Epithelial cell of proximal tubule (primary cell): ENCODE data around the gene FBLN2. TPM values are rescaled to one million over a fixed set of nuclear protein-coding genes. Genes with fewer than 3 reads are reported as not detected.

Experiments
- DNase-seq: peaks from one replicate; pipeline ENCODE4 v3.0.0-alpha.2; 2011; ENCODE audit warnings: low read depth
- H3K4me3 ChIP-seq: 2 replicates; pipeline ENCODE4 v1.5.1; 2011; ENCODE audit warnings: low read depth, mild to moderate bottlenecking, low read length
- total RNA-seq: library from RNA; depleted of rRNA; stranded (reverse); fragments of >200 nt; gene quantifications from 2 replicates; pipeline ENCODE4 v1.2.3, GENCODE V29; 2015
- TF ChIP-seq, protein P1 (sequence below): conservative IDR thresholded peaks from 2 replicates; pipeline ENCODE4 v1.5.1; 2012; ENCODE audit warnings: low read depth, mild to moderate bottlenecking, low read length

Gene FBLN2
- total RNA-seq, 1 donor from 2014 or later: 1.1 TPM

DNA sequence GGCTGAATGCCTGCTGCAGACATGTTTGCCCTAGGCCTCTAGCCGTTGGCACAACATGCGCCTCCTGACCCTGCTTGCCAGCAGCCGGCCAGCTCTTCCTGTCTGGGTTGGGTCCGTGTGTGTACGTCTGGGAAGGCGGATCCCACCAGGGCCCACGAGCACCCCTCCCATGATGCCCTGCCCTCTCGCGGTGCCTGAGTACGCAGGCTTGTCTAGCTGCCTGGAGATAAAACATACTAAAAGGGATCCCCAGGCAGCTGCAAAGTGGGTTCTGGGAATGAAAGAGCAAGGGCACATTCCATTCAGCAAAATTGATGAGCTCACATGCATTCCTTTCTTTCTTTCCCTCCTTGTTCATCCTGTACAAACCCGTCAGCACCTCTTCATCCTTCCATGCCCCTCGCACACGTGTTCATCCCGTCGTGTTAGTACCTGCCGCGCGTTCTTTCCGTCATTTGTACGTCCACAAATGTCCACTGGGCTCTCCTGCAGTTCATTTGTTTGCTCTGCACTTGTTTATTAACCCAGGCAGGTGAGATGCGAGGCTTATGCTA, 74.3 kb downstream of the FBLN2 start:
- no peak overlapping the region for H3K4me3 ChIP-seq
- TF ChIP-seq, protein P1, sequence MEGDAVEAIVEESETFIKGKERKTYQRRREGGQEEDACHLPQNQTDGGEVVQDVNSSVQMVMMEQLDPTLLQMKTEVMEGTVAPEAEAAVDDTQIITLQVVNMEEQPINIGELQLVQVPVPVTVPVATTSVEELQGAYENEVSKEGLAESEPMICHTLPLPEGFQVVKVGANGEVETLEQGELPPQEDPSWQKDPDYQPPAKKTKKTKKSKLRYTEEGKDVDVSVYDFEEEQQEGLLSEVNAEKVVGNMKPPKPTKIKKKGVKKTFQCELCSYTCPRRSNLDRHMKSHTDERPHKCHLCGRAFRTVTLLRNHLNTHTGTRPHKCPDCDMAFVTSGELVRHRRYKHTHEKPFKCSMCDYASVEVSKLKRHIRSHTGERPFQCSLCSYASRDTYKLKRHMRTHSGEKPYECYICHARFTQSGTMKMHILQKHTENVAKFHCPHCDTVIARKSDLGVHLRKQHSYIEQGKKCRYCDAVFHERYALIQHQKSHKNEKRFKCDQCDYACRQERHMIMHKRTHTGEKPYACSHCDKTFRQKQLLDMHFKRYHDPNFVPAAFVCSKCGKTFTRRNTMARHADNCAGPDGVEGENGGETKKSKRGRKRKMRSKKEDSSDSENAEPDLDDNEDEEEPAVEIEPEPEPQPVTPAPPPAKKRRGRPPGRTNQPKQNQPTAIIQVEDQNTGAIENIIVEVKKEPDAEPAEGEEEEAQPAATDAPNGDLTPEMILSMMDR: no peak
- DNase-seq: no peak

DNA sequence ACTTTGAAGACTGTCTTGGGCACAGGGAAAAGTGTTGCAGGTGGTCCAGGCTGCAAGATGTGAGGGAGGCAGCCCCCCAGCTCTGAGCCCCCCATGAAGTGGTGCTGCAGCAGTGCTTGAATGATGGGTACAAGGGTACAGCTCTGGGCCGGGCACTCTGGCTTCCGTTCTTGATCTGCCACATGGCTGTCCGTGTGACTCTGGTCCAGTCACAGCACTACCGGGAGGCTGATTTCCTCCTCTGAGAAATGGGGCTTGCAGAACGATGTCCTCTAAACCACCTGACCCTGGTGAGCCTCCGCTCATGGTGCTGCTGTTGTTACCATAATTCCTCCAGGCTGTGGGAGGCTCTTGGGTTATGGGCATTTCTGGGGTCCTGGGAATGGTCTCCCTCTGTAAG, 75.1 kb downstream of the FBLN2 start:
- no peak overlapping the region for H3K4me3 ChIP-seq
- TF ChIP-seq, protein P1: no peak
- DNase-seq: no peak

DNA sequence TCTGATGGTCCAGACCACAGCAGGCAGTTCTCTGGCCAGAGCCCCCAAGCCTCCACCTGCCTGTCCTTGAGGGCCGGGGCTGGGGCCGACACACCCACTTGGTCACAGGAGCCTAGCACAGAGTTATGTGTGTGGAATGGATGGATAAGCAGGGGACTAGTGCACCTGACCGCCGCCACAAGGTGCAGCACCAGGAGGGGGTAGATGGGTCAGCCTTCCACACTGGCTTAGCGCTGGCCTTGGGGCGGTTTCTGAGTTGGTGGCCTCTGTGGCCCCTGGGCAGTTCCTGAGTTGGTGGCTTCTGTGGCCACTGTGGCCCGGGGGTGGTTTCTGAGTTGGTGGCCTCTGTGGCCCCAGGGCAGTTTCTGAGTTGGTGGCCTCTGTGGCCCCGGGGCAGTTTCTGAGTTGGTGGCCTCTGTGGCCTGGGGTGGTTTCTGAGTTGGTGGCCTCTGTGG, 75.8 kb downstream of the FBLN2 start:
- TF ChIP-seq, protein P1: no peak
- no peak for DNase-seq
- no peak overlapping the region for H3K4me3 ChIP-seq

DNA sequence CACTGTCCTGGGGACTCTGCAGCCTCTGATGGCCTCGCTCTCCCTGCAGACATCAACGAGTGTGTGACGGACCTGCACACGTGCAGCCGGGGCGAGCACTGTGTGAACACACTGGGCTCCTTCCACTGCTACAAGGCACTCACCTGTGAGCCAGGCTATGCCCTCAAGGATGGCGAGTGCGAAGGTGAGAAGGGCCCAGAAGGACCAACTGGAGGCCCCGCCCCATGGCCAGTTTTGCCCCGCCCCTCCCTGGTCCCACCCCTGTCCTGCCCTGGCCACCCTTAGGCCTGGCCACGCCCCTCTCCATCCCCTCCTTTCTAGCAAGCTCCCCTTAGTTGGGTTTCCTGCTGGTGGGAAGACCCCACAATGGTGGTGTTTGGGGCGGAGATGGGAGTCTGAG, 77.5 kb downstream of the FBLN2 start:
- no peak for DNase-seq
- no peak overlapping the region for H3K4me3 ChIP-seq
- TF ChIP-seq, protein P1: no peak

DNA sequence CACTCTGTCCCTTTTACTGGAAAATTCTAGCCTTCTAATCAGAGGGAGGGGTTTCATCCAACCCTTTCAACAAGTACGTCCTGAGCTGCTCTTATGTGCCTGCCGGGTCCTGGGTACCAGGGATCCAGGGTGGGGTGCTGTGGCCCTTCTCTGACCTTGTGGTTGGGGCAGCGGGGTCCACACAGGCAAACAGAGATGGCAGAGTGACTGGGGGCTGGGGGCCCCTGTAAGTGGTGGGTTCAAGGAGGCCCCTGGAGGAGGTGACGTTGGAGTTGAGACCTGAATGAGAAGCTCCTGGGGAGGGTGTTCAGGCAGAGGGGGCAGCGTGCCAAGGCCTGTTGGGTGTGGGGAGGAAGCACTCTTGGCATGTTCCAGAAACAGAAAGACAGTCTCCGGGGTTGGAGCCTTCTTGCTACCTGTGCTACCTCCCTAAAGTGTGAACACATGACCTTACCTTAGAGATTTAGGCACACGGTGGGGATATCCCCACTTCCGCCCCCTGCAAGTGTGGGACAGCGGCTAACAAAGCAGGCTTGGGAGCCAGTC, 78.1 kb downstream of the FBLN2 start:
- no peak for DNase-seq
- TF ChIP-seq, protein P1: no peak
- no peak overlapping the region for H3K4me3 ChIP-seq

DNA sequence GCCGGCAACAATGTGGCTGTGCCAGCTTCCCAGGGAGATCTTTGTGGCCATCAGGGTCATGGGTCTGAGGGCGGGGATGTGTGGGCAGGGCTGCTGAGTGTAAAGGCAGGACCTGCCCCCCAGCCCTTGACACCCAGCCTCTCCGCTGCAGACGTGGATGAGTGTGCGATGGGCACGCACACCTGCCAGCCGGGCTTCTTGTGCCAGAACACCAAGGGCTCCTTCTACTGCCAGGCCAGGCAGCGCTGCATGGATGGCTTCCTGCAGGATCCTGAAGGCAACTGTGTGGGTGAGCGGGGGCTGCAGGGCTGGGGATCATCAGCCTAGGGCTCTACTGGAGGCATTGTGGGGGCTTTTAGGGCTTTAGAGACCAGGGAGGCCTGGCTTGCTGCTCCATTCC, 78.8 kb downstream of the FBLN2 start:
- DNase-seq: no peak
- no peak overlapping the region for H3K4me3 ChIP-seq
- TF ChIP-seq, protein P1: no peak

DNA sequence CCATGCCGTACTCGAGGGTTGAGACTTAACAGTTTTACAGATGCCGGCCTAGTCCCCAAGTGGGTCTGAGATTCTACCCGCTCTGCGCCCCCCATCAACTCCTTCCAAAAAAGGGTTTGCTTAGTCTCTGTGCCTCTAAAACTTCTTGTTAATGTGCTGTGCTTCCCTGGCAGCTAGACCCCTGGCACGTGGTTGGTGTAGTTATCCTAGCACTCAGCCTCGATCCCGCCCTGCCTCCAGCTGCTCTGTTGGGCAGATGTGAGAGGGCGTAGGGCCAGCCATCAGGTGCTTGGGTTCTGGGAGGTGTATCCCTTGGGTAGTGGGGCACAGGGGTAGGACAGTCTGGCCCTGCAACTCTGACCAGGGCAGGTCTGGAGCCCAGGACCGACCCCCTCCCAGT, 79.5 kb downstream of the FBLN2 start:
- no peak for DNase-seq
- no peak overlapping the region for H3K4me3 ChIP-seq
- TF ChIP-seq, protein P1: no peak
